ENCODE data around the gene GXYLT1. TPM values are rescaled to one million over a fixed set of nuclear protein-coding genes. Genes with fewer than 3 reads are reported as not detected.
A peak's percentile ranks its signal among the peaks of the same experiment; 100 is the strongest.

GXYLT1 gene
- total RNA-seq, 1 experiment from 2014 or later: 28.1 TPM

GRCh38 chr12:42144158-42144407 is 591 bp downstream of the GXYLT1 start:
- peak in 1 of 2 experiments; percentile 41 for DNase-seq
- no peaks in the 10 kb centered on the region for H3K9me3 Mint-ChIP-seq (ENCODE audit: unreplicated experiment)
- intact Hi-C loops (cut with micrococcal nuclease; ENCODE audit: unreplicated experiment): loop anchor here (1.0 to 10.0 kb wide), 3 partner anchors 94 to 311 kb away; partner anchors contain the start of gene YAF2
- H3K27ac Mint-ChIP-seq (ENCODE audit: unreplicated experiment): peak overlapping the region; percentile 84
- no peaks in the 10 kb centered on the region for H3K36me3 ChIP-seq (ENCODE audit: control insufficient read depth, insufficient read depth, low read length)
- peak overlapping the region; percentile 82 for H3K4me3 Mint-ChIP-seq (ENCODE audit: unreplicated experiment)
- no peaks in the 10 kb centered on the region for H3K27me3 Mint-ChIP-seq (ENCODE audit: insufficient read depth, unreplicated experiment)
- ChIA-PET CTCF (no interaction called here), POLR2A (no interaction called here)
- H3K4me1 ChIP-seq: peaks cover 31% of the 10 kb centered on the region
- H3K36me3 Mint-ChIP-seq (ENCODE audit: insufficient read depth, unreplicated experiment): peaks cover 12% of the 10 kb centered on the region
- TF ChIP-seq CTCF (IDR thresholded peaks at IDR 0.05; ENCODE audit: insufficient read depth in 1 of 2, low read depth in 1 of 2, low read length in 1 of 2, severe bottlenecking in 1 of 2, unreplicated experiment in 1 of 2): no peak
- H3K4me3 ChIP-seq (ENCODE audit: low read depth, low read length): peak overlapping the region; percentile 69
- peaks cover 35% of the 10 kb centered on the region for H3K4me1 Mint-ChIP-seq (ENCODE audit: low read depth, unreplicated experiment)
- no peaks in the 10 kb centered on the region for H3K9me3 ChIP-seq
- no TSS peak for BruUV-seq (replicated peaks)
- H3K27me3 ChIP-seq (replicated peaks; ENCODE audit: control insufficient read depth, insufficient read depth, low read length): no peaks in the 10 kb centered on the region

GRCh38 chr12:42143452-42144157 is 1.1 kb downstream of the GXYLT1 start:
- H3K27me3 ChIP-seq (replicated peaks; ENCODE audit: control insufficient read depth, insufficient read depth, low read length): no peaks in the 10 kb centered on the region
- ChIA-PET CTCF (no interaction called here), POLR2A (no interaction called here)
- TSS peak; percentile 42 for BruUV-seq (replicated peaks)
- Mint-ChIP-seq H3K27ac (ENCODE audit: unreplicated experiment) (peak overlapping the region; percentile 84), H3K9me3 (ENCODE audit: unreplicated experiment) (no peaks in the 10 kb centered on the region), H3K27me3 (ENCODE audit: insufficient read depth, unreplicated experiment) (no peaks in the 10 kb centered on the region), H3K4me1 (ENCODE audit: low read depth, unreplicated experiment) (peaks cover 35% of the 10 kb centered on the region), H3K36me3 (ENCODE audit: insufficient read depth, unreplicated experiment) (peaks cover 12% of the 10 kb centered on the region), H3K4me3 (ENCODE audit: unreplicated experiment) (peak overlapping the region; percentile 82)
- H3K4me1 ChIP-seq: peaks cover 31% of the 10 kb centered on the region
- DNase-seq: no peak
- intact Hi-C loops (cut with micrococcal nuclease; ENCODE audit: unreplicated experiment): loop anchor here (1.0 to 10.0 kb wide), 3 partner anchors 95 to 311 kb away; partner anchors contain the start of gene YAF2
- H3K36me3 ChIP-seq (ENCODE audit: control insufficient read depth, insufficient read depth, low read length): no peaks in the 10 kb centered on the region
- peak overlapping the region; percentile 69 for H3K4me3 ChIP-seq (ENCODE audit: low read depth, low read length)
- H3K9me3 ChIP-seq: no peaks in the 10 kb centered on the region
- no peak for TF ChIP-seq CTCF (IDR thresholded peaks at IDR 0.05; ENCODE audit: insufficient read depth in 1 of 2, low read depth in 1 of 2, low read length in 1 of 2, severe bottlenecking in 1 of 2, unreplicated experiment in 1 of 2)

GRCh38 chr12:42141981-42142606 is 2.6 kb downstream of the GXYLT1 start:
- no peak overlapping the region for H3K4me3 Mint-ChIP-seq (ENCODE audit: unreplicated experiment)
- peaks cover 31% of the 10 kb centered on the region for H3K4me1 ChIP-seq
- peaks cover 12% of the 10 kb centered on the region for H3K36me3 Mint-ChIP-seq (ENCODE audit: insufficient read depth, unreplicated experiment)
- H3K27me3 Mint-ChIP-seq (ENCODE audit: insufficient read depth, unreplicated experiment): no peaks in the 10 kb centered on the region
- no peak overlapping the region for H3K4me3 ChIP-seq (ENCODE audit: low read depth, low read length)
- no peak for DNase-seq
- no peaks in the 10 kb centered on the region for H3K9me3 ChIP-seq
- no peaks in the 10 kb centered on the region for H3K27me3 ChIP-seq (replicated peaks; ENCODE audit: control insufficient read depth, insufficient read depth, low read length)
- peaks cover 35% of the 10 kb centered on the region for H3K4me1 Mint-ChIP-seq (ENCODE audit: low read depth, unreplicated experiment)
- no peaks in the 10 kb centered on the region for H3K36me3 ChIP-seq (ENCODE audit: control insufficient read depth, insufficient read depth, low read length)
- H3K27ac Mint-ChIP-seq (ENCODE audit: unreplicated experiment): no peak overlapping the region
- no peaks in the 10 kb centered on the region for H3K9me3 Mint-ChIP-seq (ENCODE audit: unreplicated experiment)
- ChIA-PET POLR2A (no interaction called here), CTCF (interaction anchor here (1.7 kb wide), 1 partner anchor 230 kb away, joined by 5 read pairs; no protein-coding TSS in a partner anchor)
- TF ChIP-seq CTCF (IDR thresholded peaks at IDR 0.05; ENCODE audit: insufficient read depth in 1 of 2, low read depth in 1 of 2, low read length in 1 of 2, severe bottlenecking in 1 of 2, unreplicated experiment in 1 of 2): no peak
- intact Hi-C loops (cut with micrococcal nuclease; ENCODE audit: unreplicated experiment): loop anchor here (1.0 to 10.0 kb wide), 2 partner anchors 13 to 313 kb away; no protein-coding TSS in a partner anchor
- BruUV-seq (replicated peaks): no TSS peak

All from Caco-2 (cell line).